Smooth muscle cell (in vitro differentiated cells): ENCODE results near the gene IL20. TPM values are rescaled to one million over a fixed set of nuclear protein-coding genes. Genes with fewer than 3 reads are reported as not detected.

Source experiments
- DNase-seq: peaks from one replicate; lab custom pipeline; 2025; ENCODE audit not compliant: unreplicated experiment; lab: John Stamatoyannopoulos, UW
- H2AFZ ChIP-seq: fragments of 200-600 bp; sonication (generic); 2 replicates; pipeline ENCODE4 v1.6.0; 2016; ENCODE audit warnings: antibody characterized with exemption, low read depth, mild to moderate bottlenecking
- H3F3A ChIP-seq: fragments of 200-600 bp; sonication (generic); 2 replicates; pipeline ENCODE4 v1.6.0; 2017; ENCODE audit warnings: antibody characterized with exemption, low read depth
- H3K27ac ChIP-seq: fragments of 200-600 bp; sonication (generic); 2 replicates; pipeline ENCODE4 v1.5.1; 2016; ENCODE audit warnings: low read depth, mild to moderate bottlenecking
- H3K27me3 ChIP-seq: fragments of 200-600 bp; sonication (generic); 2 replicates; pipeline ENCODE4 v1.6.1; 2016; ENCODE audit warnings: low read depth, mild to moderate bottlenecking
- H3K36me3 ChIP-seq: fragments of 200-600 bp; sonication (generic); 2 replicates; pipeline ENCODE4 v1.5.1; 2016; ENCODE audit warnings: low read depth
- H3K4me1 ChIP-seq: fragments of 200-600 bp; sonication (generic); 2 replicates; pipeline ENCODE4 v1.5.1; 2016; ENCODE audit warnings: low read depth
- H3K4me2 ChIP-seq: fragments of 200-600 bp; sonication (generic); 2 replicates; pipeline ENCODE4 v1.6.0; 2016; ENCODE audit warnings: mild to moderate bottlenecking
- H3K4me3 ChIP-seq: fragments of 200-600 bp; sonication (generic); 2 replicates; pipeline ENCODE4 v1.5.1; 2016; ENCODE audit warnings: mild to moderate bottlenecking
- H3K79me2 ChIP-seq: fragments of 200-600 bp; sonication (generic); 2 replicates; pipeline ENCODE4 v1.6.0; 2016; ENCODE audit warnings: low read depth, mild to moderate bottlenecking
- H3K9ac ChIP-seq: fragments of 200-600 bp; sonication (generic); 2 replicates; pipeline ENCODE4 v1.6.0; 2016; ENCODE audit warnings: low read depth
- H3K9me3 ChIP-seq: fragments of 200-600 bp; sonication (generic); replicated peaks from 2 replicates; pipeline ENCODE4 v1.5.1; 2016; ENCODE audit warnings: low read depth
- H4K20me1 ChIP-seq: fragments of 200-600 bp; sonication (generic); 2 replicates; pipeline ENCODE4 v1.6.0; 2016; ENCODE audit warnings: low read depth
- WGBS: methylation state at CpG from one replicate; pipeline ENCODE4 v1.1.7; 2016; ENCODE audit warnings: low lambda C conversion rate; 5-methylcytosine and 5-hydroxymethylcytosine counted together
- polyA plus RNA-seq: library from polyadenylated mRNA; unstranded; fragments of >200 nt; fragmentation: Nextera tagmentation; extraction: Ambion mirVana; gene quantifications from 2 replicates; pipeline ENCODE4 v1.2.1, GENCODE V29; 2016
- total RNA-seq: library from RNA; depleted of rRNA; stranded (reverse); fragments of >200 nt; gene quantifications from 2 replicates; pipeline ENCODE4 v1.2.3, GENCODE V29; 2014
- TF ChIP-seq, protein P1 (sequence below): fragments of 200-600 bp; sonication (generic); IDR thresholded peaks from 2 replicates; pipeline ENCODE4 v1.5.1; 2017; ENCODE audit warnings: borderline replicate concordance, mild to moderate bottlenecking, antibody characterized with exemption; ENCODE audit not compliant: insufficient read depth, poor library complexity, severe bottlenecking

The IL20 gene
- total and polyA plus RNA-seq, 2 experiments from 2014 or later = not detected

DNA sequence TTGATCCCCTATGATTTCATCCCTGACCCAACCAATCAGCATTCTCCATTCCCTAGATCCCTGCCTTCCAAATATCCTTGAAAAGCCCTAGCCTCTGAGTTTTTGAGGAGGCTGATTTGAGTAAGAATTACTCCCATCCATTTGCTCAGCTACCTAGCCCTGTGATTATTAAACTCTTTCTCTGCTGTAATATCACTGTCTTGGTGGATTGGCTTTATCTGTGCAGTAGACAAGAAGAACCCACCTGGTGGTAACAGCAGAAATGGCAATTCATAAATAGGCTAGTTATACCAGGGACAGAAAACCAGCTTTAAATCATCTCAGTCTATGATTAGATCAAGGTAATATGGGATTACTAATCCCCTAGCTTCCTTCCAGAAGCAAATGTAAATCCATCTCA is 13.0 kb downstream of the IL20 start:
- Histone ChIP-seq H4K20me1 (no peaks in the 10 kb centered on the region), H3K79me2 (no peaks in the 10 kb centered on the region), H3K27ac (no peak overlapping the region), H3F3A (no peaks in the 10 kb centered on the region), H2AFZ (no peak overlapping the region), H3K36me3 (peaks cover 5% of the 10 kb centered on the region), H3K9me3 (peaks cover 7% of the 10 kb centered on the region), H3K4me1 (no peaks in the 10 kb centered on the region), H3K27me3 (no peaks in the 10 kb centered on the region), H3K4me2 (no peak overlapping the region), H3K4me3 (no peak overlapping the region), H3K9ac (no peak overlapping the region)
- no peak for DNase-seq
- TF ChIP-seq, protein P1, sequence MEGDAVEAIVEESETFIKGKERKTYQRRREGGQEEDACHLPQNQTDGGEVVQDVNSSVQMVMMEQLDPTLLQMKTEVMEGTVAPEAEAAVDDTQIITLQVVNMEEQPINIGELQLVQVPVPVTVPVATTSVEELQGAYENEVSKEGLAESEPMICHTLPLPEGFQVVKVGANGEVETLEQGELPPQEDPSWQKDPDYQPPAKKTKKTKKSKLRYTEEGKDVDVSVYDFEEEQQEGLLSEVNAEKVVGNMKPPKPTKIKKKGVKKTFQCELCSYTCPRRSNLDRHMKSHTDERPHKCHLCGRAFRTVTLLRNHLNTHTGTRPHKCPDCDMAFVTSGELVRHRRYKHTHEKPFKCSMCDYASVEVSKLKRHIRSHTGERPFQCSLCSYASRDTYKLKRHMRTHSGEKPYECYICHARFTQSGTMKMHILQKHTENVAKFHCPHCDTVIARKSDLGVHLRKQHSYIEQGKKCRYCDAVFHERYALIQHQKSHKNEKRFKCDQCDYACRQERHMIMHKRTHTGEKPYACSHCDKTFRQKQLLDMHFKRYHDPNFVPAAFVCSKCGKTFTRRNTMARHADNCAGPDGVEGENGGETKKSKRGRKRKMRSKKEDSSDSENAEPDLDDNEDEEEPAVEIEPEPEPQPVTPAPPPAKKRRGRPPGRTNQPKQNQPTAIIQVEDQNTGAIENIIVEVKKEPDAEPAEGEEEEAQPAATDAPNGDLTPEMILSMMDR = no peak

- 71% methylated on average over 3 of the region's 3 CpGs for WGBS
- peaks cover 7% of the 10 kb centered on the region for H3K9me3 ChIP-seq
Observed at GRCh38 chr1:206880314-206880713, 14.9 kb downstream of the IL20 start.

DNA sequence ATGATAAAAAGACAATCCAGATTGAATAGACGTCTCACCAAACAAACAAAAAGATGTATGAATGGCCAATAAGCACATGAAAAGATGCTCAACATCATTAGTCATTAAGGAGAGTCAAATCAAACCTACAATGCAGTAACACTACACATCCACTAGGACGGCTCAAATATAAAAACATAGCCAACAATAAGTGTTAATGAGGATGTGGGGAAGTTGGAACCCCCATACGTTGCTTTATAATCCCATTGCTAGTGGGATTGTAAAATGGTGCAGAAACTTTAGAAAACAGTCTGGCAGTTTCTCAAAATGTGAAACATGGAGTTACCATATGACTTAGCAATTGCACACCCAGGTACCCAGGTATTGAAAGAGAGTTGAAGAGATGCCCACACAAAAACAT is 17.1 kb downstream of the IL20 start:
- TF ChIP-seq, protein P1 = peak; percentile 7
- H3K9me3 ChIP-seq = peaks cover 7% of the 10 kb centered on the region
- H4K20me1 ChIP-seq = no peaks in the 10 kb centered on the region
- H3F3A ChIP-seq = no peaks in the 10 kb centered on the region
- WGBS = 80% methylated on average over 3 of the region's 3 CpGs
- H3K4me3 ChIP-seq = no peak overlapping the region
- no peaks in the 10 kb centered on the region for H3K79me2 ChIP-seq
- no peak overlapping the region for H3K27ac ChIP-seq
- no peaks in the 10 kb centered on the region for H3K27me3 ChIP-seq
- no peak for DNase-seq
- no peaks in the 10 kb centered on the region for H3K4me1 ChIP-seq
- H3K9ac ChIP-seq = no peak overlapping the region
- H3K4me2 ChIP-seq = no peak overlapping the region
- no peak overlapping the region for H2AFZ ChIP-seq
- H3K36me3 ChIP-seq = peaks cover 5% of the 10 kb centered on the region

More at GRCh38 chr1:206880314-206880713, 14.9 kb downstream of the IL20 start:
- Histone ChIP-seq H3K79me2 (no peaks in the 10 kb centered on the region), H3K9ac (no peak overlapping the region), H2AFZ (no peak overlapping the region), H3K4me3 (no peak overlapping the region), H3K4me2 (no peak overlapping the region), H3K36me3 (peaks cover 5% of the 10 kb centered on the region), H3K27me3 (no peaks in the 10 kb centered on the region), H4K20me1 (no peaks in the 10 kb centered on the region), H3K4me1 (no peaks in the 10 kb centered on the region), H3F3A (no peaks in the 10 kb centered on the region), H3K27ac (no peak overlapping the region)
- TF ChIP-seq, protein P1 = no peak
- no peak for DNase-seq

DNA sequence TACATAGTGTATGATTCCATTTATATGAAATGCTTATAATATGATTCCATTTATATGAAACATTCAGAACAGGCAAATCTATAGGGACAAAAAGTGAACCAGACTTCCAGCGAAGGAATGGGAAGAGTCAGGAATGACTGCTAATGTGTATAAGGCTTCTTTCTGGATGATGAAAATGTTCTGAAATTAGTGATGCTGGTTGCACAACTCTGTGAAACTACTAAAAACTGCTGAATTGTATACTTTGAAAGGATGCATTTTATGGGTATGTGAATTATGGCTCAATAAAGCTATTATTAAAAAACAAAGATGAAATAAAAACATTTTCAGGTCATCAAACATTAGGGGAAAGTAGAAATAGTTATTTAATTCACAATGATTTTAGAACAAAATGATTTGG is 17.7 kb downstream of the IL20 start:
- WGBS = 94% methylated on average over 1 of the region's 1 CpG
- Histone ChIP-seq H3K79me2 (no peaks in the 10 kb centered on the region), H2AFZ (no peak overlapping the region), H4K20me1 (no peaks in the 10 kb centered on the region), H3K9me3 (peaks cover 7% of the 10 kb centered on the region), H3K36me3 (peaks cover 5% of the 10 kb centered on the region), H3K4me1 (no peaks in the 10 kb centered on the region), H3K27ac (no peak overlapping the region), H3K27me3 (no peaks in the 10 kb centered on the region), H3K4me2 (no peak overlapping the region), H3F3A (no peaks in the 10 kb centered on the region), H3K9ac (no peak overlapping the region), H3K4me3 (no peak overlapping the region)
- DNase-seq = no peak
- TF ChIP-seq, protein P1 = no peak
